Measurements from ENCODE around the gene OASL. TPM values are rescaled to one million over a fixed set of nuclear protein-coding genes. Genes with fewer than 3 reads are reported as not detected.

The OASL gene
- total RNA-seq, 3 donors from 2014 or later (not counting 1 experiment from before 2014, with no cell fraction given), result 7.5 to 48.0 (median 35.2) TPM

GRCh38 chr12:121003650-121004049 is 35.4 kb downstream of the OASL start:
- no peak for DNase-seq
- no peaks in the 10 kb centered on the region for H3K9me3 ChIP-seq (ENCODE audit: control insufficient read depth, insufficient read depth, low read length)
- peaks cover 42% of the 10 kb centered on the region for H3K36me3 ChIP-seq (ENCODE audit: control insufficient read depth, insufficient read depth, low read length)
- ATAC-seq, result no peak
- Mint-ChIP-seq H3K27ac (no peak overlapping the region), H3K4me1 (peaks cover 0 to 11% of the 10 kb centered on the region in 2 donors), H3K27me3 (ENCODE audit: low read depth in 2 of 2) (no peaks in the 10 kb centered on the region), H3K36me3 (no peaks in the 10 kb centered on the region), H3K4me3 (no peak overlapping the region), H3K9me3 (no peaks in the 10 kb centered on the region)
- 90% methylated on average over 4 of the region's 4 CpGs for WGBS (ENCODE audit: insufficient coverage)
- no peak overlapping the region for H3K4me3 ChIP-seq (ENCODE audit: low read length)
- no peaks in the 10 kb centered on the region for H3K27me3 ChIP-seq (ENCODE audit: control insufficient read depth, insufficient read depth, low read length)
- H3K27ac ChIP-seq (ENCODE audit: low read length), result no peak overlapping the region
- H3K4me1 ChIP-seq (ENCODE audit: control insufficient read depth, insufficient read depth, low read length), result peaks cover 5% of the 10 kb centered on the region
- TF ChIP-seq CTCF (IDR thresholded peaks at IDR 0.05), result no peak
- intact Hi-C loops (cut with micrococcal nuclease), result no loop called here

GRCh38 chr12:121001841-121002483 is 37.1 kb downstream of the OASL start:
- H3K36me3 ChIP-seq (ENCODE audit: control insufficient read depth, insufficient read depth, low read length), result peaks cover 35% of the 10 kb centered on the region
- H3K27me3 ChIP-seq (ENCODE audit: control insufficient read depth, insufficient read depth, low read length), result no peaks in the 10 kb centered on the region
- DNase-seq, result no peak
- peaks cover 5% of the 10 kb centered on the region for H3K4me1 ChIP-seq (ENCODE audit: control insufficient read depth, insufficient read depth, low read length)
- H3K4me3 Mint-ChIP-seq, result no peak overlapping the region
- WGBS (ENCODE audit: insufficient coverage), result 94% methylated on average over 16 of the region's 16 CpGs
- no peak overlapping the region for H3K4me3 ChIP-seq (ENCODE audit: low read length)
- H3K27ac ChIP-seq (ENCODE audit: low read length), result no peak overlapping the region
- H3K36me3 Mint-ChIP-seq, result no peaks in the 10 kb centered on the region
- no peaks in the 10 kb centered on the region for H3K9me3 Mint-ChIP-seq
- H3K27ac Mint-ChIP-seq, result no peak overlapping the region
- no peak for TF ChIP-seq CTCF (IDR thresholded peaks at IDR 0.05)
- no peak for ATAC-seq
- H3K27me3 Mint-ChIP-seq (ENCODE audit: low read depth in 2 of 2), result no peaks in the 10 kb centered on the region
- H3K9me3 ChIP-seq (ENCODE audit: control insufficient read depth, insufficient read depth, low read length), result no peaks in the 10 kb centered on the region
- intact Hi-C loops (cut with micrococcal nuclease), result no loop called here
- peaks cover 0 to 11% of the 10 kb centered on the region in 2 donors for H3K4me1 Mint-ChIP-seq

- H3K27ac Mint-ChIP-seq, result no peak overlapping the region
- H3K27me3 Mint-ChIP-seq (ENCODE audit: low read depth in 2 of 2), result no peaks in the 10 kb centered on the region
- intact Hi-C loops (cut with micrococcal nuclease), result no loop called here
- Histone ChIP-seq H3K9me3 (ENCODE audit: control insufficient read depth, insufficient read depth, low read length) (no peaks in the 10 kb centered on the region), H3K4me1 (ENCODE audit: control insufficient read depth, insufficient read depth, low read length) (peaks cover 5% of the 10 kb centered on the region), H3K27me3 (ENCODE audit: control insufficient read depth, insufficient read depth, low read length) (no peaks in the 10 kb centered on the region), H3K27ac (ENCODE audit: low read length) (no peak overlapping the region), H3K36me3 (ENCODE audit: control insufficient read depth, insufficient read depth, low read length) (peaks cover 31% of the 10 kb centered on the region), H3K4me3 (ENCODE audit: low read length) (no peak overlapping the region)
- WGBS (ENCODE audit: insufficient coverage), result 53% methylated on average over 11 of the region's 11 CpGs
- H3K36me3 Mint-ChIP-seq, result no peaks in the 10 kb centered on the region
- no peak overlapping the region for H3K4me3 Mint-ChIP-seq
- TF ChIP-seq CTCF (IDR thresholded peaks at IDR 0.05), result no peak
- ATAC-seq (no peak), DNase-seq (no peak)
- H3K4me1 Mint-ChIP-seq, result peaks cover 0 to 11% of the 10 kb centered on the region in 2 donors
- H3K9me3 Mint-ChIP-seq, result no peaks in the 10 kb centered on the region
Observed at GRCh38 chr12:121001060-121001459, 38.0 kb downstream of the OASL start.

- H3K4me1 Mint-ChIP-seq, result peaks cover 0 to 10% of the 10 kb centered on the region in 2 donors
- Histone ChIP-seq H3K9me3 (ENCODE audit: control insufficient read depth, insufficient read depth, low read length) (no peaks in the 10 kb centered on the region), H3K27ac (ENCODE audit: low read length) (no peak overlapping the region), H3K4me3 (ENCODE audit: low read length) (no peak overlapping the region), H3K4me1 (ENCODE audit: control insufficient read depth, insufficient read depth, low read length) (peaks cover 5% of the 10 kb centered on the region), H3K27me3 (ENCODE audit: control insufficient read depth, insufficient read depth, low read length) (no peaks in the 10 kb centered on the region), H3K36me3 (ENCODE audit: control insufficient read depth, insufficient read depth, low read length) (peaks cover 28% of the 10 kb centered on the region)
- peaks cover 0 to 3% of the 10 kb centered on the region in 2 donors for H3K27me3 Mint-ChIP-seq (ENCODE audit: low read depth in 2 of 2)
- DNase-seq, result no peak
- no peak overlapping the region for H3K4me3 Mint-ChIP-seq
- intact Hi-C loops (cut with micrococcal nuclease), result no loop called here
- no peak for TF ChIP-seq CTCF (IDR thresholded peaks at IDR 0.05)
- no peak overlapping the region for H3K27ac Mint-ChIP-seq
- no peaks in the 10 kb centered on the region for H3K36me3 Mint-ChIP-seq
- 74% methylated on average over 11 of the region's 11 CpGs for WGBS (ENCODE audit: insufficient coverage)
- H3K9me3 Mint-ChIP-seq, result peaks cover 0 to 2% of the 10 kb centered on the region in 2 donors
- ATAC-seq, result no peak
Observed at GRCh38 chr12:121000530-121000929, 38.5 kb downstream of the OASL start.

Data from natural killer cell (primary cell).